OCI-LY1 (cell line): ENCODE results near the gene JAKMIP1.

Experiments used
- H2AFZ ChIP-seq: fragments of 200-600 bp; sonication (generic), shearing (Covaris generic); 2 replicates; pipeline ENCODE4 v1.6.0; 2014; ENCODE audit warnings: antibody characterized with exemption, mild to moderate bottlenecking, low read length
- H3F3A ChIP-seq: fragments of 200-600 bp; sonication (generic), shearing (Covaris generic); 2 replicates; pipeline ENCODE4 v1.6.0; 2014; ENCODE audit warnings: mild to moderate bottlenecking, antibody characterized with exemption, low read length, moderate library complexity; ENCODE audit not compliant: insufficient read depth
- H3K27ac ChIP-seq: fragments of 200-600 bp; sonication (generic); 2 replicates; pipeline ENCODE4 v1.5.1; 2014; ENCODE audit warnings: low read length, mixed run types, mild to moderate bottlenecking, low read depth; ENCODE audit not compliant: poor library complexity, severe bottlenecking
- H3K27me3 ChIP-seq: fragments of 200-600 bp; sonication (generic); 2 replicates; pipeline ENCODE4 v1.6.0; 2014; ENCODE audit warnings: antibody characterized with exemption, mild to moderate bottlenecking, low read length, moderate library complexity; ENCODE audit not compliant: insufficient read depth
- H3K36me3 ChIP-seq: fragments of 200-600 bp; sonication (generic); 2 replicates; pipeline ENCODE4 v1.6.1; 2014; ENCODE audit warnings: mild to moderate bottlenecking, antibody characterized with exemption, low read length, moderate library complexity, mixed read lengths; ENCODE audit not compliant: insufficient read depth
- H3K4me1 ChIP-seq: fragments of 200-600 bp; sonication (generic); 2 replicates; pipeline ENCODE4 v1.5.1; 2014; ENCODE audit warnings: mild to moderate bottlenecking, low read length, moderate library complexity; ENCODE audit not compliant: insufficient read depth, severe bottlenecking
- H3K4me2 ChIP-seq: fragments of 200-600 bp; sonication (generic), shearing (Covaris generic); 2 replicates; pipeline ENCODE4 v1.6.1; 2014; ENCODE audit warnings: low read length
- H3K4me3 ChIP-seq: fragments of 200-600 bp; sonication (generic); 2 replicates; pipeline ENCODE4 v1.5.1; 2014; ENCODE audit warnings: low read length, low read depth, mild to moderate bottlenecking, mixed read lengths; ENCODE audit not compliant: poor library complexity, severe bottlenecking
- H3K79me2 ChIP-seq: fragments of 200-600 bp; shearing (Covaris generic); 2 replicates; pipeline ENCODE4 v1.6.1; 2016; ENCODE audit warnings: mixed run types, low read length, mixed read lengths; ENCODE audit not compliant: insufficient read depth
- H3K9ac ChIP-seq: fragments of 200-600 bp; sonication (generic), shearing (Covaris generic); 2 replicates; pipeline ENCODE4 v1.6.1; 2014; ENCODE audit warnings: mild to moderate bottlenecking, low read length, mixed read lengths
- H3K9me2 ChIP-seq: fragments of 200-600 bp; sonication (generic), shearing (Covaris generic); 2 replicates; pipeline ENCODE4 v1.6.1; 2014; ENCODE audit warnings: low read depth, mild to moderate bottlenecking, low read length, mixed read lengths
- H3K9me3 ChIP-seq: fragments of 200-600 bp; shearing (Covaris generic); 2 replicates; pipeline ENCODE4 v1.6.1; 2014; ENCODE audit warnings: low read length, mixed read lengths
- H4K20me1 ChIP-seq: fragments of 200-600 bp; sonication (generic), shearing (Covaris generic); 2 replicates; pipeline ENCODE4 v1.6.0; 2016; ENCODE audit warnings: mild to moderate bottlenecking, low read length; ENCODE audit not compliant: insufficient read depth
- EZH2 ChIP-seq: fragments of 200-600 bp; sonication (generic), shearing (Covaris generic); IDR thresholded peaks from 2 replicates; pipeline ENCODE4 v1.8.0; 2017; ENCODE audit warnings: borderline replicate concordance, mixed run types, mild to moderate bottlenecking, antibody characterized with exemption, low read length, moderate library complexity, mixed read lengths
- TF ChIP-seq, protein P1 (sequence below): fragments of 200-600 bp; sonication (generic), shearing (Covaris generic); IDR thresholded peaks from 2 replicates; pipeline ENCODE4 v1.5.1; 2017; ENCODE audit warnings: mild to moderate bottlenecking, antibody characterized with exemption, low read length, moderate library complexity, mixed read lengths

Gene JAKMIP1

DNA sequence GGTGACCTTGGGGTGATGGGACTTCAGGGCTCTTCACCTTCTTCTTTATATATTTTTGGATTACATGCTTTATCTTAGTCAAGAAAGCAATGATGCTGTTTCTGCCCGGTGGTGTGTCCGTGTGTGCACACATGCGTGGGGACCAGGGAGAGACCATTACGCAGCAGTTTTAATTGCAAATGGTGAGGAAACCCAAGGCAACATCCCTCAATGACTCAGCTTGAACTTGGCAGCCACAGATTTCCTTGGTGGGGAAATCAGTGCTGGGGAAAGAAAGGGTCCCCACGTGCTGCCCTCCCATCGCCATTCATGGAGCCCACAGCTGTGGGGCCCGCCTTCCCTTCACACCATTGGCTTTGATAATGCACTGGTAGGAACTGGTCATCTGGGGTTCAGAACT, 136.0 kb downstream of the JAKMIP1 start:
- no peaks in the 10 kb centered on the region for H3K27me3 ChIP-seq
- no peak overlapping the region for H3K27ac ChIP-seq
- no peak overlapping the region for H3K4me3 ChIP-seq
- H3K4me2 ChIP-seq: no peak overlapping the region
- H3K36me3 ChIP-seq: no peaks in the 10 kb centered on the region
- H3K4me1 ChIP-seq: no peaks in the 10 kb centered on the region
- no peak overlapping the region for H3K9ac ChIP-seq
- TF ChIP-seq, protein P1, sequence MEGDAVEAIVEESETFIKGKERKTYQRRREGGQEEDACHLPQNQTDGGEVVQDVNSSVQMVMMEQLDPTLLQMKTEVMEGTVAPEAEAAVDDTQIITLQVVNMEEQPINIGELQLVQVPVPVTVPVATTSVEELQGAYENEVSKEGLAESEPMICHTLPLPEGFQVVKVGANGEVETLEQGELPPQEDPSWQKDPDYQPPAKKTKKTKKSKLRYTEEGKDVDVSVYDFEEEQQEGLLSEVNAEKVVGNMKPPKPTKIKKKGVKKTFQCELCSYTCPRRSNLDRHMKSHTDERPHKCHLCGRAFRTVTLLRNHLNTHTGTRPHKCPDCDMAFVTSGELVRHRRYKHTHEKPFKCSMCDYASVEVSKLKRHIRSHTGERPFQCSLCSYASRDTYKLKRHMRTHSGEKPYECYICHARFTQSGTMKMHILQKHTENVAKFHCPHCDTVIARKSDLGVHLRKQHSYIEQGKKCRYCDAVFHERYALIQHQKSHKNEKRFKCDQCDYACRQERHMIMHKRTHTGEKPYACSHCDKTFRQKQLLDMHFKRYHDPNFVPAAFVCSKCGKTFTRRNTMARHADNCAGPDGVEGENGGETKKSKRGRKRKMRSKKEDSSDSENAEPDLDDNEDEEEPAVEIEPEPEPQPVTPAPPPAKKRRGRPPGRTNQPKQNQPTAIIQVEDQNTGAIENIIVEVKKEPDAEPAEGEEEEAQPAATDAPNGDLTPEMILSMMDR: no peak
- TF ChIP-seq EZH2: no peak
- no peak overlapping the region for H2AFZ ChIP-seq
- H3F3A ChIP-seq: no peaks in the 10 kb centered on the region
- H3K9me3 ChIP-seq: no peaks in the 10 kb centered on the region
- no peaks in the 10 kb centered on the region for H3K79me2 ChIP-seq
- no peaks in the 10 kb centered on the region for H4K20me1 ChIP-seq
- H3K9me2 ChIP-seq: no peaks in the 10 kb centered on the region

DNA sequence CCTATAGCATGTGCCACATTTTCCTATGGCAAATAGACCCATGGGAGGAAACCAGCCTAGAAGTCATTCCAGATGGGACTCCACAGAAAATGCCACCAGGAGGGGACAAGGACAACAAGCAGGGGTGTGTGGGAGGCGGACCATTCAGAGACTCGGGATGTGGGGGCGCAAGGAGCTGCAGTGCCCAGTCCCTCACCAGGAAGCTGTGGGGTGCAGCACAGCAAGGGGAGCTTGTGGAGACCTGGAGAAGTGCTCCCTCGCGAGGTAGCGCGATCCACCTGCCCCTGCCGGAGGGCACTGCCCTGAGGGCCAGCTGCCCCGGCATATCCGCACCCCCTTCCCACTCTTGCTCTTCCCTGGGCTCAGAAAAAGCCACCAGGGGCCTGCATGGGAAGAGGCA, 136.7 kb downstream of the JAKMIP1 start:
- no peaks in the 10 kb centered on the region for H3K27me3 ChIP-seq
- H3K9ac ChIP-seq: no peak overlapping the region
- H2AFZ ChIP-seq: no peak overlapping the region
- H3K79me2 ChIP-seq: no peaks in the 10 kb centered on the region
- no peaks in the 10 kb centered on the region for H3F3A ChIP-seq
- H3K9me2 ChIP-seq: no peaks in the 10 kb centered on the region
- H3K4me1 ChIP-seq: no peaks in the 10 kb centered on the region
- H3K4me2 ChIP-seq: no peak overlapping the region
- no peaks in the 10 kb centered on the region for H3K36me3 ChIP-seq
- H4K20me1 ChIP-seq: no peaks in the 10 kb centered on the region
- TF ChIP-seq EZH2: no peak
- TF ChIP-seq, protein P1: no peak
- H3K27ac ChIP-seq: no peak overlapping the region
- no peak overlapping the region for H3K4me3 ChIP-seq
- H3K9me3 ChIP-seq: no peaks in the 10 kb centered on the region

DNA sequence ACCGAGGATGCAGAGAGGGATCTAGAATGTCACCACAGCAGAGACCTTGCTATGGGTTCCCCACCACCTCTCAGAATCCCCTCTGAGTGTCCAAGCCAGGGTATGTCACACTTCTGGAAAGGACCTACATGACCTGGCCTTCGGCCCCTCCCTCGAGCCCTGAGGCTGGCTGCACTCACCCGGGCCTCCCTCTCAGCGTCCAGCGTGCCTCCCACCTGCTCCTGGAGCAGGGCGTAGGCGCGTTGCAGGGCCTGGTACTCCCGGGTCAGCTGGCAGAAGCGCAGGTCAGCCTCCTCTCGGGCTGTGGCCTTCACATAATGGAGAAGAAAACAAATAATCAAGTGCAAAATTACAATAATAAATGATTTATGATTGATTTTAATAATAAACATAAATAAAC, 138.2 kb downstream of the JAKMIP1 start:
- Histone ChIP-seq H2AFZ (no peak overlapping the region), H3K27ac (no peak overlapping the region), H3K79me2 (no peaks in the 10 kb centered on the region), H3K9me3 (no peaks in the 10 kb centered on the region), H3F3A (no peaks in the 10 kb centered on the region), H3K4me3 (no peak overlapping the region), H3K9ac (no peak overlapping the region), H3K27me3 (no peaks in the 10 kb centered on the region), H3K4me1 (no peaks in the 10 kb centered on the region), H4K20me1 (no peaks in the 10 kb centered on the region), H3K4me2 (no peak overlapping the region), H3K36me3 (no peaks in the 10 kb centered on the region), H3K9me2 (no peaks in the 10 kb centered on the region)
- no peak for TF ChIP-seq EZH2
- TF ChIP-seq, protein P1: no peak
